GM23338 (cell line): Measurements from ENCODE around the gene ABCC5. TPM values are rescaled to one million over a fixed set of nuclear protein-coding genes. Genes with fewer than 3 reads are reported as not detected.

Experiments
- ATAC-seq: fragments of 200-7000 bp; cut with Tn5 transposase; 3 replicates; pipeline ENCODE4 v1.9.1; 2020
- DNase-seq: peaks from one replicate; pipeline ENCODE4 v3.0.0-alpha.2; 2015; ENCODE audit warnings: low spot score
- H2AFZ ChIP-seq: fragments of 200-600 bp; sonication (generic); 2 replicates; pipeline ENCODE4 v1.8.0; 2016; ENCODE audit warnings: antibody characterized with exemption, mild to moderate bottlenecking, moderate library complexity
- H3F3A ChIP-seq: fragments of 200-600 bp; sonication (generic); replicated peaks from 2 replicates; pipeline ENCODE4 v1.8.0; 2017; ENCODE audit warnings: antibody characterized with exemption, mixed run types, low read depth
- H3K27ac ChIP-seq: fragments of 200-600 bp; sonication (generic); 2 replicates; pipeline ENCODE4 v1.6.1; 2016; ENCODE audit warnings: low read depth
- H3K27me3 ChIP-seq: fragments of 200-600 bp; sonication (generic); 2 replicates; pipeline ENCODE4 v1.8.0; 2016; ENCODE audit warnings: mild to moderate bottlenecking, mixed run types, moderate library complexity; ENCODE audit not compliant: insufficient read depth
- H3K36me3 ChIP-seq: fragments of 200-600 bp; sonication (generic); 2 replicates; pipeline ENCODE4 v1.8.0; 2016; ENCODE audit warnings: mild to moderate bottlenecking; ENCODE audit not compliant: insufficient read depth
- H3K4me1 ChIP-seq: fragments of 200-600 bp; sonication (generic); 2 replicates; pipeline ENCODE4 v1.8.0; 2016; ENCODE audit warnings: mild to moderate bottlenecking, moderate library complexity; ENCODE audit not compliant: insufficient read depth
- H3K4me2 ChIP-seq: fragments of 200-600 bp; sonication (generic); 2 replicates; pipeline ENCODE4 v1.7.1; 2017; ENCODE audit warnings: mixed run types
- H3K4me3 ChIP-seq: fragments of 200-600 bp; sonication (generic); 2 replicates; pipeline ENCODE4 v1.6.1; 2016; ENCODE audit warnings: mixed run types
- H3K79me2 ChIP-seq: fragments of 200-600 bp; sonication (generic); replicated peaks from 2 replicates; pipeline ENCODE4 v1.8.0; 2017; ENCODE audit warnings: mild to moderate bottlenecking; ENCODE audit not compliant: insufficient read depth
- H3K9me2 ChIP-seq: fragments of 200-600 bp; sonication (generic); 2 replicates; pipeline ENCODE4 v1.8.0; 2017; ENCODE audit not compliant: insufficient read depth
- H4K20me1 ChIP-seq: fragments of 200-600 bp; sonication (generic); replicated peaks from 2 replicates; pipeline ENCODE4 v1.8.0; 2017; ENCODE audit warnings: mild to moderate bottlenecking; ENCODE audit not compliant: insufficient read depth
- H3K27ac Mint-ChIP-seq: 2 replicates; pipeline ENCODE4 v1.8.0; 2020; ENCODE audit warnings: inconsistent platforms, mild to moderate bottlenecking, moderate library complexity, mixed read lengths
- H3K27me3 Mint-ChIP-seq: 3 replicates; pipeline ENCODE4 v1.8.0; 2022; ENCODE audit warnings: low read depth, mild to moderate bottlenecking, moderate library complexity, mixed read lengths, inconsistent platforms; ENCODE audit not compliant: insufficient read depth, poor library complexity
- H3K36me3 Mint-ChIP-seq: 3 replicates; pipeline ENCODE4 v1.8.0; 2021; ENCODE audit warnings: low read depth, mild to moderate bottlenecking, inconsistent platforms, moderate library complexity, mixed read lengths
- H3K4me1 Mint-ChIP-seq: 3 replicates; pipeline ENCODE4 v1.8.0; 2020; ENCODE audit warnings: mild to moderate bottlenecking, inconsistent platforms, mixed read lengths
- H3K4me3 Mint-ChIP-seq: 3 replicates; pipeline ENCODE4 v1.8.0; 2021; ENCODE audit warnings: moderate library complexity, mild to moderate bottlenecking, inconsistent platforms, mixed read lengths
- H3K9me3 Mint-ChIP-seq: 3 replicates; pipeline ENCODE4 v1.8.0; 2020; ENCODE audit warnings: moderate library complexity, mild to moderate bottlenecking, inconsistent platforms, mixed read lengths
- CREB1 ChIP-seq: fragments of 250-450 bp; sonication (Bioruptor Pico); IDR thresholded peaks from 2 replicates; pipeline ENCODE4 v1.5.0; 2020; ENCODE audit warnings: low read depth, mild to moderate bottlenecking, moderate library complexity
- ETS1 ChIP-seq: IDR thresholded peaks from 2 replicates; pipeline ENCODE4 v1.6.1; 2016; ENCODE audit warnings: antibody characterized with exemption
- EZH2 ChIP-seq: fragments of 200-600 bp; sonication (generic); IDR thresholded peaks from one replicate; pipeline ENCODE4 v1.8.0; 2017; ENCODE audit warnings: antibody characterized with exemption, mild to moderate bottlenecking, low read depth; ENCODE audit not compliant: unreplicated experiment
- EZH2phosphoT487 ChIP-seq: fragments of 200-600 bp; sonication (generic); IDR thresholded peaks from one replicate; pipeline ENCODE4 v1.8.1; 2018; ENCODE audit warnings: antibody characterized with exemption; ENCODE audit not compliant: unreplicated experiment
- JUNB ChIP-seq: IDR thresholded peaks from one replicate; pipeline ENCODE4 v1.6.1; 2016; ENCODE audit warnings: antibody characterized with exemption; ENCODE audit not compliant: unreplicated experiment
- NANOG ChIP-seq: IDR thresholded peaks from 2 replicates; pipeline ENCODE4 v1.6.1; 2016; ENCODE audit warnings: antibody characterized with exemption, borderline replicate concordance
- POLR2AphosphoS5 ChIP-seq: IDR thresholded peaks from 2 replicates; pipeline ENCODE4 v1.6.1; 2016; ENCODE audit warnings: antibody characterized with exemption, low read depth
- REST ChIP-seq: IDR thresholded peaks from one replicate; pipeline ENCODE4 v1.6.1; 2018; ENCODE audit warnings: antibody characterized with exemption; ENCODE audit not compliant: unreplicated experiment
- STAT1 ChIP-seq: IDR thresholded peaks from one replicate; pipeline ENCODE4 v1.6.1; 2016; ENCODE audit warnings: antibody characterized with exemption; ENCODE audit not compliant: unreplicated experiment
- ZNF114 ChIP-seq: fragments of 250-450 bp; sonication (Bioruptor Pico); IDR thresholded peaks from 2 replicates; pipeline ENCODE4 v1.5.0; 2020; ENCODE audit warnings: mild to moderate bottlenecking, moderate library complexity
- ZNF331 ChIP-seq: fragments of 250-450 bp; sonication (Bioruptor Pico); IDR thresholded peaks from 2 replicates; pipeline ENCODE4 v1.5.0; 2020; ENCODE audit warnings: low read depth, mild to moderate bottlenecking, moderate library complexity
- polyA plus RNA-seq: library from polyadenylated mRNA; unstranded; fragments of >200 nt; fragmentation: Nextera tagmentation; extraction: Ambion mirVana; gene quantifications from 2 replicates; pipeline ENCODE4 v1.2.1, GENCODE V29; 2016
- total RNA-seq: library from RNA; depleted of rRNA; stranded (reverse); fragments of >200 nt; shearing (Covaris generic); gene quantifications from 2 replicates; pipeline ENCODE4 v1.2.3, GENCODE V29; 2014
- TF ChIP-seq, protein P1 (sequence below): fragments of 250-450 bp; sonication (Bioruptor Pico); IDR thresholded peaks from 2 replicates; pipeline ENCODE4 v1.5.0; 2020; ENCODE audit warnings: mild to moderate bottlenecking, moderate library complexity
- TF ChIP-seq, protein P2 (sequence below), 2 experiments: fragments of 200-600 bp in 1 of 2; sonication (generic) in 1 of 2; conservative IDR thresholded peaks; 2 replicates each; pipeline versions ENCODE4 v1.5.1 to v1.6.1; 2016 to 2017; ENCODE audit warnings: antibody characterized with exemption in 2 of 2, low read depth in 2 of 2, mild to moderate bottlenecking in 2 of 2, moderate library complexity in 1 of 2

ABCC5 gene
- total and polyA plus RNA-seq, 2 experiments from 2014 or later = 14.0 to 39.9 TPM

GRCh38 chr3:183911763-183912506 is 105.7 kb downstream of the ABCC5 start:
- Histone ChIP-seq H3F3A (no peaks in the 10 kb centered on the region), H3K9me2 (no peaks in the 10 kb centered on the region), H3K27ac (no peak overlapping the region), H3K4me2 (no peak overlapping the region), H4K20me1 (no peaks in the 10 kb centered on the region), H3K79me2 (no peaks in the 10 kb centered on the region), H3K27me3 (no peaks in the 10 kb centered on the region), H3K4me1 (no peaks in the 10 kb centered on the region), H2AFZ (no peak overlapping the region), H3K36me3 (no peaks in the 10 kb centered on the region), H3K4me3 (no peak overlapping the region)
- no peak overlapping the region for H3K27ac Mint-ChIP-seq
- H3K27me3 Mint-ChIP-seq = peaks cover 9% of the 10 kb centered on the region
- no peak overlapping the region; the same call in 2 of the 3 replicates for H3K4me3 Mint-ChIP-seq
- H3K9me3 Mint-ChIP-seq = no peaks in the 10 kb centered on the region; the same call in 2 of the 3 replicates
- H3K4me1 Mint-ChIP-seq = peaks cover 9% of the 10 kb centered on the region
- DNase-seq (no peak), ATAC-seq (no peak)
- H3K36me3 Mint-ChIP-seq = no peaks in the 10 kb centered on the region
- TF ChIP-seq, protein P1, sequence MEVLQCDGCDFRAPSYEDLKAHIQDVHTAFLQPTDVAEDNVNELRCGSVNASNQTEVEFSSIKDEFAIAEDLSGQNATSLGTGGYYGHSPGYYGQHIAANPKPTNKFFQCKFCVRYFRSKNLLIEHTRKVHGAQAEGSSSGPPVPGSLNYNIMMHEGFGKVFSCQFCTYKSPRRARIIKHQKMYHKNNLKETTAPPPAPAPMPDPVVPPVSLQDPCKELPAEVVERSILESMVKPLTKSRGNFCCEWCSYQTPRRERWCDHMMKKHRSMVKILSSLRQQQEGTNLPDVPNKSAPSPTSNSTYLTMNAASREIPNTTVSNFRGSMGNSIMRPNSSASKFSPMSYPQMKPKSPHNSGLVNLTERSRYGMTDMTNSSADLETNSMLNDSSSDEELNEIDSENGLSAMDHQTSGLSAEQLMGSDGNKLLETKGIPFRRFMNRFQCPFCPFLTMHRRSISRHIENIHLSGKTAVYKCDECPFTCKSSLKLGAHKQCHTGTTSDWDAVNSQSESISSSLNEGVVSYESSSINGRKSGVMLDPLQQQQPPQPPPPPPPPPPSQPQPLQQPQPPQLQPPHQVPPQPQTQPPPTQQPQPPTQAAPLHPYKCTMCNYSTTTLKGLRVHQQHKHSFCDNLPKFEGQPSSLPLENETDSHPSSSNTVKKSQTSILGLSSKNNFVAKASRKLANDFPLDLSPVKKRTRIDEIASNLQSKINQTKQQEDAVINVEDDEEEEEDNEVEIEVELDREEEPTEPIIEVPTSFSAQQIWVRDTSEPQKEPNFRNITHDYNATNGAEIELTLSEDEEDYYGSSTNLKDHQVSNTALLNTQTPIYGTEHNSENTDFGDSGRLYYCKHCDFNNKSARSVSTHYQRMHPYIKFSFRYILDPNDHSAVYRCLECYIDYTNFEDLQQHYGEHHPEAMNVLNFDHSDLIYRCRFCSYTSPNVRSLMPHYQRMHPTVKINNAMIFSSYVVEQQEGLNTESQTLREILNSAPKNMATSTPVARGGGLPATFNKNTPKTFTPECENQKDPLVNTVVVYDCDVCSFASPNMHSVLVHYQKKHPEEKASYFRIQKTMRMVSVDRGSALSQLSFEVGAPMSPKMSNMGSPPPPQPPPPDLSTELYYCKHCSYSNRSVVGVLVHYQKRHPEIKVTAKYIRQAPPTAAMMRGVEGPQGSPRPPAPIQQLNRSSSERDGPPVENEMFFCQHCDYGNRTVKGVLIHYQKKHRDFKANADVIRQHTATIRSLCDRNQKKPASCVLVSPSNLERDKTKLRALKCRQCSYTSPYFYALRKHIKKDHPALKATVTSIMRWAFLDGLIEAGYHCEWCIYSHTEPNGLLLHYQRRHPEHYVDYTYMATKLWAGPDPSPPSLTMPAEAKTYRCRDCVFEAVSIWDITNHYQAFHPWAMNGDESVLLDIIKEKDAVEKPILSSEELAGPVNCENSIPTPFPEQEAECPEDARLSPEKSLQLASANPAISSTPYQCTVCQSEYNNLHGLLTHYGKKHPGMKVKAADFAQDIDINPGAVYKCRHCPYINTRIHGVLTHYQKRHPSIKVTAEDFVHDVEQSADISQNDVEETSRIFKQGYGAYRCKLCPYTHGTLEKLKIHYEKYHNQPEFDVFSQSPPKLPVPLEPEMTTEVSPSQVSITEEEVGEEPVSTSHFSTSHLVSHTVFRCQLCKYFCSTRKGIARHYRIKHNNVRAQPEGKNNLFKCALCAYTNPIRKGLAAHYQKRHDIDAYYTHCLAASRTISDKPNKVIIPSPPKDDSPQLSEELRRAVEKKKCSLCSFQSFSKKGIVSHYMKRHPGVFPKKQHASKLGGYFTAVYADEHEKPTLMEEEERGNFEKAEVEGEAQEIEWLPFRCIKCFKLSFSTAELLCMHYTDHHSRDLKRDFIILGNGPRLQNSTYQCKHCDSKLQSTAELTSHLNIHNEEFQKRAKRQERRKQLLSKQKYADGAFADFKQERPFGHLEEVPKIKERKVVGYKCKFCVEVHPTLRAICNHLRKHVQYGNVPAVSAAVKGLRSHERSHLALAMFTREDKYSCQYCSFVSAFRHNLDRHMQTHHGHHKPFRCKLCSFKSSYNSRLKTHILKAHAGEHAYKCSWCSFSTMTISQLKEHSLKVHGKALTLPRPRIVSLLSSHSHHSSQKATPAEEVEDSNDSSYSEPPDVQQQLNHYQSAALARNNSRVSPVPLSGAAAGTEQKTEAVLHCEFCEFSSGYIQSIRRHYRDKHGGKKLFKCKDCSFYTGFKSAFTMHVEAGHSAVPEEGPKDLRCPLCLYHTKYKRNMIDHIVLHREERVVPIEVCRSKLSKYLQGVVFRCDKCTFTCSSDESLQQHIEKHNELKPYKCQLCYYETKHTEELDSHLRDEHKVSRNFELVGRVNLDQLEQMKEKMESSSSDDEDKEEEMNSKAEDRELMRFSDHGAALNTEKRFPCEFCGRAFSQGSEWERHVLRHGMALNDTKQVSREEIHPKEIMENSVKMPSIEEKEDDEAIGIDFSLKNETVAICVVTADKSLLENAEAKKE (CRISPR knock-in tag) = no peak
- no peak for TF ChIP-seq EZH2
- no peak for TF ChIP-seq ETS1
- no peak for TF ChIP-seq EZH2phosphoT487
- TF ChIP-seq POLR2AphosphoS5 = no peak
- no peak for TF ChIP-seq REST
- no peak for TF ChIP-seq CREB1 (CRISPR knock-in tag)
- no peak for TF ChIP-seq ZNF114 (CRISPR knock-in tag)
- TF ChIP-seq JUNB = no peak
- TF ChIP-seq, protein P2, sequence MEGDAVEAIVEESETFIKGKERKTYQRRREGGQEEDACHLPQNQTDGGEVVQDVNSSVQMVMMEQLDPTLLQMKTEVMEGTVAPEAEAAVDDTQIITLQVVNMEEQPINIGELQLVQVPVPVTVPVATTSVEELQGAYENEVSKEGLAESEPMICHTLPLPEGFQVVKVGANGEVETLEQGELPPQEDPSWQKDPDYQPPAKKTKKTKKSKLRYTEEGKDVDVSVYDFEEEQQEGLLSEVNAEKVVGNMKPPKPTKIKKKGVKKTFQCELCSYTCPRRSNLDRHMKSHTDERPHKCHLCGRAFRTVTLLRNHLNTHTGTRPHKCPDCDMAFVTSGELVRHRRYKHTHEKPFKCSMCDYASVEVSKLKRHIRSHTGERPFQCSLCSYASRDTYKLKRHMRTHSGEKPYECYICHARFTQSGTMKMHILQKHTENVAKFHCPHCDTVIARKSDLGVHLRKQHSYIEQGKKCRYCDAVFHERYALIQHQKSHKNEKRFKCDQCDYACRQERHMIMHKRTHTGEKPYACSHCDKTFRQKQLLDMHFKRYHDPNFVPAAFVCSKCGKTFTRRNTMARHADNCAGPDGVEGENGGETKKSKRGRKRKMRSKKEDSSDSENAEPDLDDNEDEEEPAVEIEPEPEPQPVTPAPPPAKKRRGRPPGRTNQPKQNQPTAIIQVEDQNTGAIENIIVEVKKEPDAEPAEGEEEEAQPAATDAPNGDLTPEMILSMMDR (conservative IDR thresholded peaks at IDR 0.05; ENCODE audit: low read depth in 2 of 2) = no peak
- TF ChIP-seq STAT1 = no peak
- TF ChIP-seq NANOG = no peak
- TF ChIP-seq ZNF331 = no peak
